GM12865 (cell line): ENCODE measurements around the gene CREB3L4.

Experiments
- DNase-seq: peaks from one replicate; pipeline ENCODE4 v3.0.0; 2010; ENCODE audit warnings: low read depth
- H3K4me3 ChIP-seq: 2 replicates; pipeline ENCODE4 v1.5.1; 2011; ENCODE audit warnings: mild to moderate bottlenecking, low read depth, low read length, control low read depth
- TF ChIP-seq, protein P1 (sequence below): IDR thresholded peaks from 2 replicates; pipeline ENCODE4 v1.5.1; 2011; ENCODE audit warnings: low read length, control low read depth, low read depth, inconsistent platforms; ENCODE audit not compliant: insufficient read depth; ENCODE audit errors: missing control alignments

The CREB3L4 gene

DNA sequence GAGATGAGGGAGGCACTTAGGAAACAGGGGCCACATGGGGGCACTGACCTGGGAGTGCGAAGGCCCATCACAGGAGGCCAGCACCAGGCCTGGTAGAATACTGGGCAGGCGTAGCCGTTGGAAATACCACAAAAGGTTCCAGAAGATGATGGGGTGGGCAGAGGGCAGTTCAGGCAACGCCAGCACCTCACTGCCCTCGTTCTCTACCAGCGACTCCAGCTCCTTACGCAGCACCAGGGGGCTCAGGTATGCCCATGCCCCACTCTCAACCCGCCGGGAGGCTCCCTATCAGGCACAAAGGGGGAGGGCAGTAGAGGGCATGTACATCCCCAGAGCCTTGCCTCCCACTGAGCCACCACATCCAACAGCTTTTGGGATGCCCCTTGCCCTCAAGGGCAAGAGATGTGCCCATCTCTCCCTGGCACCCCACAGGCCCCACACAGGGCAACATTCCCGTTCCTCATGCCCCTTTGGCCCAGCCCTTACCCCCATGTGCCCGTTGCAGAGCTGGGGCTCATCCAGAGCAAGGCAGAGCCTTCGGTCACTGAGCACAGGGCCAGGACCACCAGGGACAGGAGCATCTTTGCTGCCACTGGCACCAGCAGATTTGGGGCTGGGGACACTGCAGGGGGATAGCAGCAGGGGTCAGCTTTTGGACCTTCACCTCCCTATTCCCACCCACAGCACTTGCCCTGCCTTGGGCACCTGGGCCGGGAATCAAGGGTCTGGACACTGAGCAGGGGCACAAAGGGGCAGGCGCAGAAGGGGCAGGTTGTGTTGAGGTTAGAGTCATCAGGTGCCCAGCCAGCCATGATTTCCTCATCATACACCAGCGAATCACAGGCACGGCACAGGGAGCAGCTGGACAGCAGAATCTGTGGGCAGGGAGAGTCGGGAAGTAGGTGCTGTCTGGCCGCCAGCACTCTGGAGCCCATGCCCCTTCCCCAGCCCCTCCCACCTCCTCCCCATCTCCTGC lies 35.3 kb upstream of the CREB3L4 start:
- TF ChIP-seq, protein P1, sequence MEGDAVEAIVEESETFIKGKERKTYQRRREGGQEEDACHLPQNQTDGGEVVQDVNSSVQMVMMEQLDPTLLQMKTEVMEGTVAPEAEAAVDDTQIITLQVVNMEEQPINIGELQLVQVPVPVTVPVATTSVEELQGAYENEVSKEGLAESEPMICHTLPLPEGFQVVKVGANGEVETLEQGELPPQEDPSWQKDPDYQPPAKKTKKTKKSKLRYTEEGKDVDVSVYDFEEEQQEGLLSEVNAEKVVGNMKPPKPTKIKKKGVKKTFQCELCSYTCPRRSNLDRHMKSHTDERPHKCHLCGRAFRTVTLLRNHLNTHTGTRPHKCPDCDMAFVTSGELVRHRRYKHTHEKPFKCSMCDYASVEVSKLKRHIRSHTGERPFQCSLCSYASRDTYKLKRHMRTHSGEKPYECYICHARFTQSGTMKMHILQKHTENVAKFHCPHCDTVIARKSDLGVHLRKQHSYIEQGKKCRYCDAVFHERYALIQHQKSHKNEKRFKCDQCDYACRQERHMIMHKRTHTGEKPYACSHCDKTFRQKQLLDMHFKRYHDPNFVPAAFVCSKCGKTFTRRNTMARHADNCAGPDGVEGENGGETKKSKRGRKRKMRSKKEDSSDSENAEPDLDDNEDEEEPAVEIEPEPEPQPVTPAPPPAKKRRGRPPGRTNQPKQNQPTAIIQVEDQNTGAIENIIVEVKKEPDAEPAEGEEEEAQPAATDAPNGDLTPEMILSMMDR: no peak
- no peak for DNase-seq
- H3K4me3 ChIP-seq: no peak overlapping the region

DNA sequence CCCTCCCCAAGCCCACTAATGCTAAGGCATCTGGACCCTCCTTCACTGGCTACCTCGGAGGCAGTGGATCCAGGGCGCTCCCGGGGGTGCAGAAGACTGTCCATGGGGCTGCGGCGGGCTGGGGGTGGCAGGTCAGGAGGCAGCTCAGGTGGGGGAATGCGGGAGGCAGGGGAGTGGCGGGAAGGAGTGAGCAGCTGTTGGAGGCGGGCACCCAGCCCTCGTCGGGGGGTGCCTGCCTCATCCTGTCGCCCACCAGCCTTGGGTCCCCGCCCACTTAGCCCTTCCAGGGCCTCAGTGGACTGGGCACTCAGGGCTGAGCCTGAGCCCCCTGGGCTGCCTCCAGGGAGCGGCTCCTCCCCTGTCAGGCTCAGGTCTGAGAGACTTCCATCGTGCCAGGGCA lies 34.3 kb upstream of the CREB3L4 start:
- TF ChIP-seq, protein P1: no peak
- no peak for DNase-seq
- H3K4me3 ChIP-seq: no peak overlapping the region

DNA sequence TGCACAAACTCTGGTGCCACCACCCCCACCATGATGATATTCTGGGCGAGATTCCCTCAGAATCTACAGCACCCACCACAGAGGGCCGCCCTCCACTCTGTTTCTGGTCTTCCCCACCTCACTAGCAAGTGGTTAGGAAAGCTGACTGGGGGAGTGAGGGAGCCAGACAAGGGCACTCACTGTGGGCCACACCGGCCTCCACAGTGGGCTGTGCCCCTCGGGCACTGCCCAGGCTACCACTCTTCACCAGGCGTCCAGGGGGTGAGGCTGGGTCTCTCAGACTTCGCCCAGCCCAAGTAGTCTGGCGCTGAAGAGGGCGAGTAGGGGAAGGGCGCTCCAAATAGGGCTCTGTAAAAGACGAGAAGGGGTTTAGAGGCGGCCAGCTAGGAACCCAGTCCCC lies 33.7 kb upstream of the CREB3L4 start:
- DNase-seq: no peak
- TF ChIP-seq, protein P1: no peak
- no peak overlapping the region for H3K4me3 ChIP-seq

DNA sequence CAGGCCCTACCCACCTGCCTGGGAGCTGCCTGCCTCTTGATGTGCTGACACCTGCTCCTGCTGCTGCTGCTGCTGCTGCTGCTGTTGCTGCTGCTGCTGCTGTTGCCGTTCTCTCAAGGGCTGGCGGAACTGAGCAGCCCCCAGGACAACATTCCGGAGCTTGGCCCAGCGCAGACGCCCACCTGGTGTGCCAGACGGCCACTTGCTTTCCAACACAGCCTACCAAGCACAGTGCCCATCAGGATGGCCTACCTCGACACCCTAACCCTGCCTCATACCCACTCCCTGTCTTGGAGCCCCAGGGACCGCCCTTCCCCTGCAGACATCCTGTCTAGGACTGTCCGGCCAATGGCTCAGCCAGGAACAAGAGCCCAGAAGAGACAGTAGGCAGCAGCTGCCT lies 33.0 kb upstream of the CREB3L4 start:
- no peak for DNase-seq
- TF ChIP-seq, protein P1: no peak
- H3K4me3 ChIP-seq: no peak overlapping the region

DNA sequence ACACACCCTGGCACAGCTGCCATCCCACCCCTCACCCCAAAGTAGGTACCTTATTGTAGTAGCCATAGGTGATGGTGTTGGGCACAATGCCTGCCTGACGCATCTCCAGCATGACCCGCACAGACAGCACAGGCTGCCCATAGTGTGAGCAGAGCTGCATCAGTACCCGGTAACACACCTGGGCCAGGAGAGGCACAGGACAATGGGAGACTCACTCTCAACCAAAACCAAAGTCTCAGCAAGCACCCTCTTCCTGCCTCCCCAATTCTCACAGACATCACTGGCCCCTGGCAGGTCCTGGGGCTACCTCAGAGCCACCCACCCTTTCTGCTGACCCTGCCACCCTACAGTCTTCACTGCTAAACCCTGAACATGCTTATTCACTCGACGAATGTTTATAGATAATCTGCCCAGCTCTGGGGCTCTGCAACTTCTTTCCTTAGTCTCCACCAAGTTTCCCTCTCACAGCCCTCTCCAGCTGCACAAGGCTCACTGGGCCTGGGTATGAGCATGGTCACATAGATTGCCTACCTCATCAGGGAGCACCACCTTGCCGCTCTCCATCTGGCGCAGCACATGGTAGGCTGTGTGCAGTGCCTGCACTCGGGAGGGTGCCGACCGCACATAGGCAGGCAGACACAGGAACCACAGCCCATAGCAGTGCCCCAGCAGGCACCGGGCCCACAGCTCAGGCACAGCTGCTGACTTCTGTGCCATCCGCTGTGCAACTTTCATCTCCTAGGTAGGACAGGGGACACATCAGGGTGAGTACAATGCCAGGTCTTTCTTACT lies 31.5 kb upstream of the CREB3L4 start:
- DNase-seq: no peak
- TF ChIP-seq, protein P1: no peak
- H3K4me3 ChIP-seq: no peak overlapping the region

DNA sequence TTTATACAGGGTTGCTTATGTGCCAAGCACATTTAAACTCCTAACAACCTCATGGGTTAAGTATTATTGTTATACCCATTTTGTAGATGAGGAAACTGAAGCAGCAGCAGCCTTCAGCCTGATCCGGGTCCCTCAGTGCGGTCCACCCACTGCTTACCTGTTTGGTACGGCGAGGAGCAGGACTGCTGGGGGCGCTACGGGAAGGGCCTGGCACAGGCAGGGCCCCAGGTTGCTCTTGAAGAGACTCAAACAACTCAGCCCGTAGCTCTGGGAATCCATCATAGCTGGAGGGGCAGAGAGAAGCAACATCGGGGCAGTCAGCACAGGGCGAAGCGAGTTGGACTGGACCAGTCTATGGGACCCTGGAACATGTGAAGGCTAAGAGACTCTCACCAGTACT lies 30.4 kb upstream of the CREB3L4 start:
- no peak overlapping the region for H3K4me3 ChIP-seq
- TF ChIP-seq, protein P1: no peak
- no peak for DNase-seq
